HG03159 (cell line): Measurements from ENCODE around the gene HLA-E.
"Not testable (repeated sequence)": the region's sequence is repeated elsewhere in the genome, so short reads cannot be mapped to it uniquely, and the experiment has no call there.

Source experiments
- ATAC-seq: cut with Tn5 transposase; IDR thresholded peaks from one replicate; pipeline ENCODE4 v1.9.1; 2021; ENCODE audit warnings: mild to moderate bottlenecking, moderate library complexity; ENCODE audit not compliant: unreplicated experiment

The HLA-E gene

DNA sequence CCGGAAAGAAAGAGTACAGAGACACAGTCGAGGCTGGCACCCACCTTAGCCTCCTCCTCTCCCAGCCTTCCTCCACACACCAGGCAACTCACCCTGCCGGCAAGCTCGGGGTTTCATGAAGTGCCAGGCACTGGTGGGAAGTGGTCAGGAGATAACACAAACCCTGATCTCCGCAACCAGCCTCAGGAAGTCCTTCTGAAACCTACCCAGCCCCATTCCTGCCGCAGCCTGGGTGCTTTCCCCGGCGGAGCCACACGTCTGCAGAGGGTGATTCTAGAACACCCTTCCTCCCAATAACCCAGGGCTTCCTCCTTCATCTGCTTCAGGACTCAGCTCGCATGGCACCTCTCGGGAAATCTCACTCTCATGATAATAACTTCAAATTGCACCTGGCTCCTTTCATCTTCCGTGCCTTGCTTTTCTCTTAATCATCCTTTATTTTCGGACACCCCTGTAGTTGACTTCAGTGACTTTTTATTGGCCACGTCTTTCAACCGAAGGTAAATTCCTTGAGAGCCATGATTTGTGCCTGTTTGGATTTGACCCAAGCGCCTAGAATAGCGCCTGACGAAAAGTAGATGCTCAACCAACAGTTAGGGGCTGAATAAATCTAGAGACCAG, 8.7 kb upstream of the HLA-E start:
- no peak for ATAC-seq

DNA sequence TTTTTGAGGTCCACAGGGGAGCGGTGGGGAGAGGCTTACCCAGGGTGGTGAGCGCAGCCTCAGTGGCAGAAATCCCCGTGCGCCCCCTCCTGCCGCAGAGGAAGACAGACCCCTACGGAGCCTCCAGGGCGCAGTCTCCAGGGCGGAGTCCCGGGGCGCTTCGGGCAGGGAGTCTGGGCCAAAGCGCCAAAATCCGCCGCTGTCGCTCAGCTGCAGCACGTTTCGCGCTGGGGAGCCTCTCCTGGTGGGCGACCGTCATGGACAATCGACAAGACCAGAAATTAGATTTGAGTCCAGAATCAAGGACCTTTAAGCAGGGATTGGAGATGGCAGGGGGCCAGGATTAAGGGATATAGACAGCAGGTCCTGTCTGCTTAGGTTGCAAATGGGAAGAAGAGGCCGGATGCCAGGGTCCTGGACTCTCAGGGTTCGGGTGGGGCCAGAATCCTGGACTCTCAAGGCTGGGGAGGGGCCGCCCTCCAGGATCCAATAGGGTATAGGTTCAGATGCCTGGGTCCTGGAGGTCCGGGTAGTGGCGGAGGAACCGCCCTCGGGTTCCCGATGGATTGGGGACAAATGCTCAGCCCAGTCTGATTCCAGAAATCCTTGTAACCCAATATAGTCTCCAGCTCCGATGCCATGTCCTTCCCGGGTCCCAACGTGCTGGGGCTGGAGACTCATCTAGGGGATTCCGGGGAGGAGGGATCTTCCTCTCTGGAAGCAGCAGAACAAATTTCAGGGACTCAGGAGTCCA, 7.9 kb upstream of the HLA-E start:
- ATAC-seq: no peak

DNA sequence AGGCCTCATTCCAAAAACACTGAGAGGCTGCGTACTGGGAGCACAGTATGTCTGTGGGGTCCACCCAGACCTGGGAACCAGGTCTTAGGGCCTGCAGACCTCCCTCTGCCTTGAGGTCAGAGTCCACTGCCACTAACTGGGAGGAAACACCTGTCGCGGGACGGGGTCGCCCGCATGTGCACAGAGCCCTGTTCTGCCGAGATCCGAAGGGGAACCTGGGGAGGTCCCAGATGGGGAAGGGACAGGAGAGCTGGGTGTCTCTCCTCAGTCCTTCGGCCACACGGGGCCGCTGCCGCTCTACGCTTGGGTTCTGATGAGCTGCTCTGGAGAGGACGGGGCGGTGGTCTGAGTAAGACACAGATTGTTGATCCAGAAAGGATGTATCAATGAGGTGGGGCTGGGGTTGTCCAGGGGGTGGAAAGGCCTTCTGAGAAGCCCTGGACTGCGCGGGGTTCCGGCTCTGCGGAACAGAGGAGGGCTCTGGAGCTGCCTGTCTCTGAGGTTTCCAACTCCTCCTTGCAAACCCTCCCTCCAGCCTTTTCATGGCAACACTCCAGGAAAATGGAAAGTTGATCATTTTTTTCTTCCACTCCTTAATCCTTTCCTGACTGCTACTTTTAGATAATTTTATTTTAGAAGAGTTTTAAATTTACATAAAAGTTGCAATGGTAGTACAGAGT, 7.2 kb upstream of the HLA-E start:
- peak; percentile 62 for ATAC-seq

DNA sequence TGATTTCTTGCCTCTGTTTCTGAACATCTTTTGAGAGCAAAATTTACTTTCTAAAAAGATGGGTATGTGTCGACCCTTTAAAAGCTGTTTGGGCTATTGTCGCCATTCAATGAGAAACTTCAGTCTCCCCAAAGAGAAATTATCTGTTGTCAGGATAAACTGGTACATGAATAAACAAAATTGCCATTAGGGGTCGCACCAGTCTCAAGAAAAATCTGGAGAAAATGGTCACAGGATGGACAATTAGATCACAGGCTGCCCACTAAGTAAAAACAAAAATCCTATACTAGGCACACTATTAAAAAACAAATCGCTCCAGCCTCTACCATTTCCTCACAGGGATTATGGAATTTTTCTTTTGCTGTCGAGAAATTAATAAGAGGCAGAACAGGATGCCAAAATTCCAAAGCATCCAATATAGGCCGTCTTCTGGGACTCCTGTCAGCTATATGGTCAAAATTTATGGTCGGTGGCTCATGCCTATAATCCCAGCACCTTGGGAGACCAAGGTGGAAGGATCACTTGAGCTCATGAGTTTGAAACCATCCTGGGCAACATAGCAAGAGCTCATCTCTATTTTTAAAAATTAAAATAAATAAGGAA, 5.5 kb upstream of the HLA-E start:
- ATAC-seq: no peak

DNA sequence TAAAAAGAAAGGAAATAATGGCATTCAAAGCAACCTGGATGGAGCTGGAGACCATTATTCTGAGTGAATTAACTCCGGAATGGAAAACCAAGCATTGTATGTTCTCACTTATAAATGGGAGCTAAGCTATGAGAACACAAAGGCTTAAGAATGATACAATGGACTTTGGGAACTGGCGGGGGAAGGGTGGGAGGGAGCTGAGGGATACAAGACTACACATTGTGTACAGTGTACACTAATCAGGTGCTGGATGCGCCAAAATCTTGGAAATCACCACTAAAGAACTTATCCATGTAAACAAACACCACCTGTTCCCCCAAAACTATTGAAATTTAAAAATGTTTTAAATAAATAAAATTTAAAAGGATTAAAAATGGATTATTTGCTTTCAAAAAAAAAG, 4.1 kb upstream of the HLA-E start:
- no peak for ATAC-seq

DNA sequence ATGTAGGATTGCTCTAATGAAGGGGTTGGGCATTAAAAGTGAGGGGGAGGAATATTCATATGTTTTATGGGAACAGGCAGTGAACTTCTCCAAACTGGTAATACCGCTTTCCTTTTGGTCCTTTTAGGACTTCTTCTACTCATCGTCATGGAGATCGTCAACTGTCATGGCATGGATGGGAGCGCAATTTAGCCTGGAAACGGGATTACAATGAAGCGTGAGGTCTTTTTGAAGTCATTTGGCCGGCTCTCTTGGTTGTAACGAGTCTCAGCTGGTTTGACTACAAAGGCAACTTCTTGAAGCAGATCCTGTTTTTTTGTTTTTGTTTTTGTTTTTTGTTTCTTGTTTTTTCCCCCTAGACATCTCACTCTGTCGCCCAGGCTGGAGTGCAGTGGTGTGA, 1.4 kb upstream of the HLA-E start:
- no peak for ATAC-seq

DNA sequence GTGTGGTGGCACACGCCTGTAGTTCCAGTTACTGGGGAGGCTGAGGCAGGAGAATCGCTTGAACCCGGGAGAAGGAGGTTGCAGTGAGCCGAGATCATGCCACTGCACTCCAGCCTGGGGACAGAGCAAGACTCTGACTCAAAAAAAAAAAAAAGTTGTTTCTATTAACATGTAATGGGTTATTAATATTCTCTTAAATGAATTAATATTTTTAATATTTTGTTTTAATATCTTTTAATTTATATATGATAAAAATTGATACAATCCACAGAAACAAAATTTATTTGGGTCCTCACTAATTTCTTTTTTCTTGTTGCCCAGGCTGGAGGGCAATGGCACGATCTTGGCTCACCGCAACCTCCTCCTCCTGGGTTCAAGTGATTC, 620 bp upstream of the HLA-E start:
- not testable (repeated sequence) for ATAC-seq

DNA sequence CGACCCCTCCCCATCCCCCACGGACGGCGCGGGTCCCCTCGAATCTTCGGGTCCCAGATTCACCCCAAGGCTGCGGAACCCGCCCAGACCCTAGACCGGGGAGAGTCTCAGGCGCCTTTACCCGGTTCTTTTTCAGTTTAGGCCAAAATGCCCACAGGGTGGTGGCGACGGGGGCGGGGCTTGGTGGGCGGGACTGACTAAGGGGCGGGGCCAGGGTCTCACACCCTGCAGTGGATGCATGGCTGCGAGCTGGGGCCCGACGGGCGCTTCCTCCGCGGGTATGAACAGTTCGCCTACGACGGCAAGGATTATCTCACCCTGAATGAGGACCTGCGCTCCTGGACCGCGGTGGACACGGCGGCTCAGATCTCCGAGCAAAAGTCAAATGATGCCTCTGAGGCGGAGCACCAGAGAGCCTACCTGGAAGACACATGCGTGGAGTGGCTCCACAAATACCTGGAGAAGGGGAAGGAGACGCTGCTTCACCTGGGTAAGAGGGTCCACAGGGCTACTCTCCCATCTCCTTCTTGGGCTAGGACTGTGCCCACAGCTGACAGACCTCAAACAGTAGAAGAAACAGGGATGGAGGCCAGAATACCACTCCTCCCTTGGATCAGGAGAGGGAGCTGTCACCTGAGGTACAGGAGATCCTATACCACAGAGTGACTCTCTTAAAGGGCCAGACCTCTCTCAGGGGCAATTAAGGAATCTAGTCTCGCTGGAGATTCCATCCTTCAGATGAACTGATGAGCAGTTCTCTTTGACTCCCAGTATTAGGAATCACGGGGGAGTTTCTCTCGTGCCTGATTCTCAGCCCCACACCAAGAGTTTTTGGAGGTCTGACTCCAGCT, 942 bp downstream of the HLA-E start:
- peak; percentile 23 for ATAC-seq

DNA sequence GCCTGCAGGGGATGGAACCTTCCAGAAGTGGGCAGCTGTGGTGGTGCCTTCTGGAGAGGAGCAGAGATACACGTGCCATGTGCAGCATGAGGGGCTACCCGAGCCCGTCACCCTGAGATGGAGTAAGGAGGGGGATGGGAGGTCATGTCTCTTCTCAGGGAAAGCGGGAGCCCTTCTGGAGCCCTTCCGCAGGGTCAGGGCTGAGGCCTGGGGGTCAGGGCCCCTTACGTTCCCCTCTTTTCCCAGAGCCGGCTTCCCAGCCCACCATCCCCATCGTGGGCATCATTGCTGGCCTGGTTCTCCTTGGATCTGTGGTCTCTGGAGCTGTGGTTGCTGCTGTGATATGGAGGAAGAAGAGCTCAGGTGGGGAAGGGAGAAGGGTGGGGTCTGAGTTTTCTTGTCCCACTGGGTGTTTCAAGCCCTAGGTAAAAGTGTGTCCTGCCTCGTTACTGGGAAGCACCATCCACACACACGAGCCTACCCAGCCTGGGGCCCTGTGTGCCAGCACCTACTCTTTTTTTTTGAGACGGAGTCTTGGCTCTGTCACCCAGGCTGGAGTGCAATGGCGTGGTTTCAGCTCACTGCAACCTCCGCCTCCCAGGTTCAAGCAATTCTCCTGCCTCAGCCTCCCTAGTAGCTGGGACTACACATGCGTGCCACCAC, 2.1 kb downstream of the HLA-E start:
- not testable (repeated sequence) for ATAC-seq

DNA sequence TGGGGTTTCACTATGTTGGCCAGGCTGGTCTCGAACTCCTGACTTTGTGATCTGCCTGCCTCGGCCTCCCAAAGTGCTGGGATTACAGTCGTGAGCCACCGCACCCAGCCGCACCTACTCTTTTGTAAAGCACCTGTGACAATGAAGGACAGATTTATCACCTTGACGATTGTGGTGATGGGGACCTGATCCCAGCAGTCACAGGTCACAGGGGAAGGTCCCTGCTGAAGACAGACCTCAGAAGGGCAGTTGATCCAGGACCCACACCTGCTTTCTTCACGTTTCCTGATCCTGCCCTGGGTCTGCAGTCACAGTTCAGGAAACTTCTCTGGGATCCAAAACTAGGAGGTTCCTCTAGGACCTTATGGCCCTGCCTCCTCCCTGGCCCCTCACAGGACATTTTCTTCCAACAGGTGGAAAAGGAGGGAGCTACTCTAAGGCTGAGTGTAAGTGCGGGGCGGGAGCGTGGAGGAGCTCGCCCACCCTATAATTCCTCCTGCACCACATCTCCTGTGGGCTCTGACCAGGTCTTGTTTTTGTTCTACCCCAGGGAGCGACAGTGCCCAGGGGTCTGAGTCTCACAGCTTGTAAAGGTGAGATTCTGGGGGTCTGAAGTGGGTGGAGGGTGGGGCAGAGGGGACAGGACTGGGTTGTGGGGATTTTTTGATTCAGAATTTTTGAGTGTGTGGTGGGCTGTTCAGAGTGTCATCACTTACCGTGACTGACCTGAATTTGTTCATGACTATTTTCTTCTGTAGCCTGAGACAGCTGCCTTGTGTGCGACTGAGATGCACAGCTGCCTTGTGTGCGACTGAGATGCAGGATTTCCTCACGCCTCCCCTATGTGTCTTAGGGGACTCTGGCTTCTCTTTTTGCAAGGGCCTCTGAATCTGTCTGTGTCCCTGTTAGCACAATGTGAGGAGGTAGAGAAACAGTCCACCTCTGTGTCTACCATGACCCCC, 3.0 kb downstream of the HLA-E start:
- ATAC-seq: no peak

DNA sequence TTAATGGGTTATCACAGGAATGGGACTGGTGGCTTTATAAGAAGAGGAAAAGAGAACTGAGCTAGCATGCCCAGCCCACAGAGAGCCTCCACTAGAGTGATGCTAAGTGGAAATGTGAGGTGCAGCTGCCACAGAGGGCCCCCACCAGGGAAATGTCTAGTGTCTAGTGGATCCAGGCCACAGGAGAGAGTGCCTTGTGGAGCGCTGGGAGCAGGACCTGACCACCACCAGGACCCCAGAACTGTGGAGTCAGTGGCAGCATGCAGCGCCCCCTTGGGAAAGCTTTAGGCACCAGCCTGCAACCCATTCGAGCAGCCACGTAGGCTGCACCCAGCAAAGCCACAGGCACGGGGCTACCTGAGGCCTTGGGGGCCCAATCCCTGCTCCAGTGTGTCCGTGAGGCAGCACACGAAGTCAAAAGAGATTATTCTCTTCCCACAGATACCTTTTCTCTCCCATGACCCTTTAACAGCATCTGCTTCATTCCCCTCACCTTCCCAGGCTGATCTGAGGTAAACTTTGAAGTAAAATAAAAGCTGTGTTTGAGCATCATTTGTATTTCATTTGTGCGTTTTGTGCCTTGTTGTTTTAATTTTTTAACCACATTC, 4.4 kb downstream of the HLA-E start:
- ATAC-seq: no peak

DNA sequence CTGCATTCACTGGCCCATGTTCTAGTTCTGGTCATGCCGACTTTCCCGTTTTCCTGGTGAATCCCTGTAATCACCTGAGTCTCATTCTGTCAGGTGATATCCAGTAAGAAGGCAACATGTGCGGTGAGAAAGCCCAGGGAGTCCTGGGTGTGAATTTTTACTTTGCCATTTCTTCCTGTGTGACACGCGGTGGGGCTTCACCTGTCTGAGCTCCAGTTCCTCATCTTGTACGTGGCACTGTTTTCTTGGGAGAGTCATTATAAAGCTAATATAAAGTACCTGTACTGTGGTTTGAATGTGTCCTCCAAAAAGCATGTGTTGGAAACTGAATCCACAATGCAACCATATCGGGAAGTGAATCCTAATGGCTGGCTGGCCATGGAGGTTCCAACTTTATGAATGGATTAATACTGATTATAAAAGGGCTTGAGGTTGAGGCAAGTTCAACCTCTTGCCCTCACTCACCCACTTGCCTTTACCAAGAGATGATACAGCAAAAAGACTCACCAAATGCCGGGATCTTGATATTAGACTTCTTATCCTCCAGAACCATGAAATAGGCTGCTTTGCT, 5.1 kb downstream of the HLA-E start:
- no peak for ATAC-seq

DNA sequence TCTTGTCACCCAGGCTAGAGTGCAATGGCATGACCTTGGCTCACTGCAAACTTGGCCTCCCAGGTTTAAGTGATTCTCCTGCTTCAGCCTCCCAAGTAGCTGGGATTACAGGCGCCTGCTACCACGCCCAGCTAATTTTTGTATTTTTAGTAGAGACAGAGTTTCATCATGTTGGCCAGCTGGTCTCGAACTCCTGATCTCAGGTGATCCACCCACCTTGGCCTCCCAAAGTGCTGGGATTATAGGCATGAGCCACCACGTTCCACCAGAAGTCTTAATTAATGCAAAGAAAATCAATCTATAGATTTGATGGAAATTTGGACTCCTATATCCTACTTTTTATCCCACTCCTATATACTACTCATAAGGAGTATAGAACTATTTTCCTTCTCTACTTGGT, 5.8 kb downstream of the HLA-E start:
- ATAC-seq: not testable (repeated sequence)

DNA sequence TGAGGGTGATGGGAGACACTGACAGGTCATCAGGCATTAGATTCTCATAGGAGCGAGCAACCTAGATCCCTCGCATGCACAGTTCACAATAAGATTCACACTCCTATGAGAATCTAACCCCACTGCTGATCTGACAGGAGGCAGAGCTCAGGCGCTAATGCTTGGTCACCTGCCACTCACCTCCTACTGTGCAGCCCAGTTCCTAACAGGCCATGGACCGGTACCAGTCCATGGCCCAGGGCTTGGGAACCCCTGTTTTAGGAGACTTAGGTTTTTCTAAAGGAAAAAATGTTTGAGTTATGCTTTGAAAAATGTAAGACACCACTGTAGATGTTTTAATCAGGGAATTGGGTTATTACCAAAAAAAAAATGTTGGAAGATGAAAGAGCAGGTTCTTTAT, 6.7 kb downstream of the HLA-E start:
- ATAC-seq: no peak

DNA sequence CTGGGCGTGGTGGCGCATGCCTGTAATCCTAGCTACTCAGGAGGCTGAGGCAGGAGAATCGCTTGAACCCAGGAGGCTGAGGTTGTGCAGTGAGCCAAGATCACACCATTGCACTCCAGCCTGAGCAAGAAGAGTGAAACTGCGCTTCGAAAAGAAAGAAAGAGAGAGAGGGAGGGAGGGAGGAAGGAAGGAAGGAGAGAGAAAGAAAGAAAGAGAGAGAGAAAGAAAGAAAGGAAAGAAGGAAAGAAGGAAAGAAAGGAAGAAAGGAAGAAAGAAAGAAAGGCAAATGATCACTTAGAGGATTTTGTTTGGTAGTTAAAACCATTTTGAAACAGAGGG, 7.9 kb downstream of the HLA-E start:
- not testable (repeated sequence) for ATAC-seq

DNA sequence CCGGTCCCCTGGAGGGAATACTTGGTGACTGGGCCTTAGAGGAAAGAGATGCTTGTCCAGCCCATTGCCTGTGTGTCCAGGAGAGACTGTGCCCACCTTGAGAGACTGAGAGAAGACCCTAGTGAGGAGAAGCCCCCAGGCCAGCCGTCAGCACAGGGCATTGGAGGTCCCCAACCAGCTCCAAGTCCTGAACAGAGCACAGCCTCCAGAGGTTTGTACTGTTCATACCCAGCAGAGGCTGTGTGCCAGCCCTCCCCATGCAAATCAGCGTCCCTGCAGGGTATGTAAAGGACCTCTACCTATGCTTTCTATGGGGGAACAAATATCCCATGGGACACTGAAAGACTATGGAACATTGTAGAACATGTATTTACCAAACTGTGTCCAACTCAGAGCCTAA, 8.4 kb downstream of the HLA-E start:
- ATAC-seq: no peak

DNA sequence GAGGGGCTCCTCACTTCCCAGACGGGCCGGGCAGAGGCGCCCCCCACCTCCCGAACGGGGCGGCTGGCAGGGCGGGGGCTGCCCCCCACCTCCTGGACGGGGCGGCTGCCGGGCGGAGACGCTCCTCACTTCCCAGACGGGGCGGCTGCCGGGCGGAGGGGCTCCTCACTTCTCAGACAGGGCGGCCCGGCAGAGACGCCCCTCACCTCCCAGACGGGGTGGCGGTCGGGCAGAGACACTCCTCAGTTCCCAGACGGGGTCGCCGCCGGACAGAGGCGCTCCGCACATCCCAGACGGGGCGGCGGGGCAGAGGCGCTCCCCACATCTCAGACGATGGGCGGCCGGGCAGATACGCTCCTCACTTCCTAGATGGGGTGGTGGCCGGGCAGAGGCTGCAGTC, 9.4 kb downstream of the HLA-E start:
- ATAC-seq: not testable (repeated sequence)
